Stimulated activated naive CD8-positive, alpha-beta T cell treated with anti-CD3 and anti-CD28 coated beads, Interleukin-15, Interleukin-2, amounts not matched to agents 100 U/mL and 50 U/mL, for 24 hours (primary cell): ENCODE results near the gene GNAI2.

Experiments used
- ATAC-seq: fragments of 150-1000 bp; cut with Tn5 transposase; one replicate; pipeline ENCODE4 v1.10.0; 2021
- DNase-seq: peaks from one replicate; pipeline ENCODE4 v3.0.0; 2021

Gene GNAI2

DNA sequence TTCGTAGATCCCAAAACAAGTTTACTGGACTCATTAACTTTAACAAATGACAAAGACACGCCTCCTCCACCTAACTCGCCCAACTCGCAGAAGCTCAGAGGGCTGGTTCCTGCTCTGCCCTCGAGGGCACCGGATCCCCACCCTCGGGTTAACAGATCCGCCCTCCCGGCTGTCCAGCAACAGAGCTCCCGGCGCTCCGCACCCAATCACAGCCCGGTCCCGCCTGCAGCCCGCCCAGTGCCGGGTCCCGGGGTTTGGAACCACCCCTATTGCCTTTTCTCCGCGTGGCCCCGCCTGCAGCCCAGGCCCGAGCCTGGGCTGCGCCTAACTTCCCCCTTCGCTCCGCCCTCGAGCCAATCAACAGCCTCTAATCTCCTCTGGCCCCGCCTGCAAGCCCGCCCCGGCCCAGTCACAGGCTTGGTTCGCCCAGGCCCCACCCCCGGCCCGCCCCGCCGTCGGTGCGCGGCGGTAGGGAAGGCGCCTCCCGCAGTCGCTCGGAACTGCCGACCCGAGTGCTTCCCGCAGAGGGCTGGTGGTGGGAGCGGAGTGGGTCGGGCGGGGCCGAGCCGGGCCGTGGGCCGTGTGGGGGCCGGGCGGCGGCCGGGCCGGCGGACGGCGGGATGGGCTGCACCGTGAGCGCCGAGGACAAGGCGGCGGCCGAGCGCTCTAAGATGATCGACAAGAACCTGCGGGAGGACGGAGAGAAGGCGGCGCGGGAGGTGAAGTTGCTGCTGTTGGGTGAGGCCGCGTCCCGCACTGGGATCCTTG, at the start of gene GNAI2:
TSS of gene GNAI2 (plus strand) at position 489 of the 768 bp plus-strand sequence. CDS start at position 621, 132 bp downstream.
- peak; percentile 95 for ATAC-seq
- DNase-seq = peak; percentile 99

DNA sequence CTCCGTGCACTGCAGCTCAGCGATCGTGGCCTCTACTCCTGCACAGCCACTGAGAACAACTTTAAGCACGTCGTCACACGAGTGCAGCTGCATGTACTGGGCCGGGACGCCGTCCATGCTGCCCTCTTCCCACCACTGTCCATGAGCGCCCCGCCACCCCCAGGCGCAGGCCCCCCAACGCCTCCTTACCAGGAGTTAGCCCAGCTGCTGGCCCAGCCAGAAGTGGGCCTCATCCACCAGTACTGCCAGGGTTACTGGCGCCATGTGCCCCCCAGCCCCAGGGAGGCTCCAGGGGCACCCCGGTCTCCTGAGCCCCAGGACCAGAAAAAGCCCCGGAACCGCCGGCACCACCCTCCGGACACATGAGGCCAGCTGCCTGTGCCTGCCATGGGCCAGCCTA, 48.3 kb upstream of the GNAI2 start:
- ATAC-seq (no peak), DNase-seq (no peak)

DNA sequence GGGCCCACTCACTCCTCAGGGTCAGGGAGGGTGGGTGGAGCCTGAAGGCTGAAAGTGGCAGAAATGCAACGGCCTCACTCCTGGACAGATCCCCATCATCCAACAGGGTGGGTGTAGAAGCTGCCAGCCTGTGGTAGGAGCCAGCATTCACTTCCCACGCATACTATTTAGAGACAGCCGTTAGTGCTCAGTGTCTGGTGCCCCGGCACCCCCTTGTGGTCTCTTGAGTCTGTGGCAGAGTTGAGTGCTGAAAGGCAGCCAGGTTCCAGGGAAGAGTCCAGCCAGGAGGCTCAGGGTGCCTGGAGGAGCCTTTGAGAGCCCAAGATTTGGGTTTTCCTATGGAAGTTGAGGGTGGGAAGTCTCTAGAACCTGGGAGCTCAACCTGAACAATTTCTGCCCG, 46.7 kb upstream of the GNAI2 start:
- DNase-seq = peak; percentile 52
- peak; percentile 47 for ATAC-seq

DNA sequence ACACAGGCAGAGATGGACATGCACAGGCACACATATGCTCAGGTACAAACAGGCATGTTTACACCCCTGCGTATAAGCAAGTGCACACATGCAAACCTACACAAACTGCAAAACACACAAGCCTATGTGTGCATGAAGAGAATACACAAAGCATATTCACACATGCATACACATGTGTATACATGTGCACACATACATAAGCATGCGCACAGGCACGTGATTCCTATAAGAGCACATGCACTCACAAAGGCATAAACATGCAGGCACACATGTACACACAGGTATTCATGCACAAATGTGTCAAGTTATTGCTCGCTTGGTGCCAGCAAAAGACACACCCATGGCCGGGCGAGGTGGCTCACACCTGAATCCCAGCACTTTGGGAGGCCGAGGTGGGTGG, 46.0 kb upstream of the GNAI2 start:
- DNase-seq (no peak), ATAC-seq (no peak)

DNA sequence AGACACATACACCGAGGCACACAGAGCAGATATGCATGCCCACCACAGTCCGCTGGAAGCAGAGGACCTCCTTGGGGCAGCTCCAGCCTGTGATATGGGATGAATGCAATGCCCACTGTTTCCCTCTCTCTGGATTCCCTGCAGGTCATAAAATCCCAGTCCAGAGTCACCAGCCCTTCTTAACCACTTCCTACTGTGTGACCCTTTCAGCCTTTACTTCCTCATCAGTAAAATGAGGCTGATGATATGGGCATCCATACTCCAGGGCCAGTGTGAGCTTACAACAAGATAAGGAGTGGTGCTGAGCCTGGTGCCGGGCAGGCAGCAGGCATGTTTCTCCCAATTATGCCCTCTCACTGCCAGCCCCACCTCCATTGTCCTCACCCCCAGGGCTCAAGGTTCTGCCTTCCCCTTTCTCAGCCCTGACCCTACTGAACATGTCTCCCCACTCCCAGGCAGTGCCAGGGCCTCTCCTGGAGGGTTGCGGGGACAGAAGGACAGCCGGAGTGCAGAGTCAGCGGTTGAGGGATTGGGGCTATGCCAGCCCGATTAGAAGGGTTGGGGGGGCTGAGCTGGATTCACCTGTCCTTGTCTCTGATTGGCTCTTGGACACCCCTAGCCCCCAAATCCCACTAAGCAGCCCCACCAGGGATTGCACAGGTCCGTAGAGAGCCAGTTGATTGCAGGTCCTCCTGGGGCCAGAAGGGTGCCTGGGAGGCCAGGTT, 44.9 kb upstream of the GNAI2 start, which contains the start of gene GNAT1:
TSS of gene GNAT1 (plus strand) at position 675 of the 725 bp plus-strand sequence. CDS start 116 bp downstream, outside the sequence.
- DNase-seq (no peak), ATAC-seq (no peak)

DNA sequence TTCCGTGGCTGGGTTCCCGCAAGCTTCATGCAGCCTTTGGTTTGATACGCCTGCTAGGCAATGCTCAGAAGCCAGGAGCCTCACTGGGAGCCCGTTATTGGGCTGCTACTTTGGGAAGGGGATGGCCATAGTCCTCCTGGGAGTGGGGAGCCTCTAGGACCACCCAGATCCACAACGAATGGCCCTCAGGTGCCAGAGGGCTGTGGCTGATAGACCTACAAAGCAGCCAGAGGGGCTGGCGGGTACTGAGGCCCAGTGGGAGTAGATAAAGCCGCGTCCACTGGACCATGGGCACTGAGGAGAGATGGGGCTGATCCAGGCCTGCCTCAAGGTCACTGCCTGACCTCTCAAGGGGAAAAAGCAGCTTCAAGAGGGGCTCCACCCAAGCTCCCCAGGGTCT, 43.9 kb upstream of the GNAI2 start:
- no peak for DNase-seq
- ATAC-seq = no peak

DNA sequence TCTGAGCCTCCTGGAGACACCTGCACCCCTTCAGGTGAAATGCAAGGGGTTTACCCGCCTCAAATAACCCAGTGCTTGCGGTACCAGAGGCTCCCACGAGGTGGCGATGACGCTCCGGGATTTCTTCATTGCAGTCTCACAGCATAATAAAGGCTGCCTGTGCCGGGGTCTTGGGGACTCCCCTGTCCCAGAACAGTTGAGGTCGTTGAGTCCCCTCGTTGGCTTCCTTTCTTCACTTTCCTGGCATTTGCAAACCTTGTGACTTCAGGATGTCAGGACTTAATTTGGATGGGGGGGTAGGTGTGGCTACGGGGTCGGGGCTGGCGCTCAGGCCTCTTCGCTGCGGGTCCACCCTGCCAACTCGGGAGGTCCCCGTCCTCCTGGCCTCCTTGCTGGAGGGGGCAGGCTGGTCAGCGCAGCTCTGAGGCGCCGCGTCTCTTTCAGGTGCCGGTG, 43.3 kb upstream of the GNAI2 start:
- ATAC-seq (peak; percentile 54), DNase-seq (peak; percentile 86)

DNA sequence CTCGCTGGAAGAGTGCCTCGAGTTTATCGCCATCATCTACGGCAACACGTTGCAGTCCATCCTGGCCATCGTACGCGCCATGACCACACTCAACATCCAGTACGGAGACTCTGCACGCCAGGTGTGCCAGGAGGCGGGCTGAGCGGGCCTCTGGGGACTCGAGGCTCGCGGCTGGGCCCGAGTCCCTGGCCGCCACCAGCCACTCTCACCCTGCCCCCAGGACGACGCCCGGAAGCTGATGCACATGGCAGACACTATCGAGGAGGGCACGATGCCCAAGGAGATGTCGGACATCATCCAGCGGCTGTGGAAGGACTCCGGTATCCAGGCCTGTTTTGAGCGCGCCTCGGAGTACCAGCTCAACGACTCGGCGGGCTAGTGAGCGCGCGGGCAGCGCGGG, 42.7 kb upstream of the GNAI2 start:
- no peak for DNase-seq
- ATAC-seq = no peak

DNA sequence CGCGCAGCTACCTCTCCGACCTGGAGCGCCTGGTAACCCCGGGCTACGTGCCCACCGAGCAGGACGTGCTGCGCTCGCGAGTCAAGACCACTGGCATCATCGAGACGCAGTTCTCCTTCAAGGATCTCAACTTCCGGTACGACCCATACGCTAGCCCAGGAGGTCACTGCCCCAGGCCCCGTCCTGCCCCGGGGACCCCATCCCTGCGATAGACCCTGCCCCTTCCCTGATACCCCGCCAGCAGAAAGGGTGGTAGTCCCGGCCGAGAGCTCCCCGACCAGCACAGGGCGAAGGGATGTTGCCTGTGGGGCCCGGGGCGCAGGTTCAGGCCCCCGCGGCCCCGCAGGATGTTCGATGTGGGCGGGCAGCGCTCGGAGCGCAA, 42.3 kb upstream of the GNAI2 start:
- ATAC-seq (no peak), DNase-seq (no peak)

DNA sequence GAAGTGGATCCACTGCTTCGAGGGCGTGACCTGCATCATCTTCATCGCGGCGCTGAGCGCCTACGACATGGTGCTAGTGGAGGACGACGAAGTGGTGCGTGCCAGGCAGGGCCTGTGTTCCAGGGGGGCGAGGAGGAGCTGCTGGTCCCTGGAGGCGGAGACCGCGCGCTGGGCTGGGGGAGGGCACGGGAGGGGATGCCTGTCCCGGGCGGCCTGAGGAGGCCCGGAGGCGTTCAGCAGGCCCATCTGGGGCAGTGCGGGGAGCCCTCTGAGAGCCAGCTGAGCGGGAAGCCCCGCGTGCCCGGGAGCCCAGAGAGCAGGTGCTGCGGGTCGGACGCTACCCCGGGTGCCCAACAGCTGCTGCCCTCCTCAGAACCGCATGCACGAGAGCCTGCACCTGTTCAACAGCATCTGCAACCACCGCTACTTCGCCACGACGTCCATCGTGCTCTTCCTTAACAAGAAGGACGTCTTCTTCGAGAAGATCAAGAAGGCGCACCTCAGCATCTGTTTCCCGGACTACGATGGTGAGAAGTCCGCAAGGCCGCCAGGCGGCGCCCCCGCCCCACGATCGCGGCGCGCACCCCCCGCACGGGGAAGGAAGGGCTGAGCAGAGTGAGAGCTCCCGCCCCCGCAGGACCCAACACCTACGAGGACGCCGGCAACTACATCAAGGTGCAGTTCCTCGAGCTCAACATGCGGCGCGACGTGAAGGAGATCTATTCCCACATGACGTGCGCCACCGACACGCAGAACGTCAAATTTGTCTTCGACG, 41.7 kb upstream of the GNAI2 start:
- peak; percentile 70 for ATAC-seq
- peak; percentile 79 for DNase-seq

DNA sequence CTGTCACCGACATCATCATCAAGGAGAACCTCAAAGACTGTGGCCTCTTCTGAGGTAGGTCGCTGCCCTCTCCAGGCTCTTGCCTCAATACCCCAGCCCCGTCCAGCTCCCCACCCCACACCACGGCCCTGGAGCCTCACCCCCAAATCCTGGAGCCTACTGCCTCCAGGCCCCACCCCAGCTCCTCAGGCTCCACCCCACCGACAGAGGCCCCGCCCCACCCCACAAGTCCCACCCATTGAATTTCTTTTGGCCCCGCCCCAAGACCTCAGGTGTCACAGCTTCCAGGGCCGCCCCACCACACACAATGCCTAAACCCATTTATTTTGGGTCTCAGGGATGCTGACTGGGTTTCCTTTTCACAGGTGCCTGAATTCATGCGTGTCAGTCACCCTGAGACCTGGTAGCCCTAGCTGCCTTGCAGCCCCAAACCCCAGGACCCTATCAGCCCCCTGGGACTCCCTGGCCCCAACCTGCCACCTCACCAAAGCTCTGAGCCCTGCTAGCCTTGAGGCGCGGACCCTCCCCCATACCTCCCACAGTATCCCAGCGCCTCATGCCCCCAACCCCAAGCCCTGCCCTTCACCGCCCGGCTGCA, 41.0 kb upstream of the GNAI2 start:
- ATAC-seq (peak; percentile 30), DNase-seq (peak; percentile 45)

DNA sequence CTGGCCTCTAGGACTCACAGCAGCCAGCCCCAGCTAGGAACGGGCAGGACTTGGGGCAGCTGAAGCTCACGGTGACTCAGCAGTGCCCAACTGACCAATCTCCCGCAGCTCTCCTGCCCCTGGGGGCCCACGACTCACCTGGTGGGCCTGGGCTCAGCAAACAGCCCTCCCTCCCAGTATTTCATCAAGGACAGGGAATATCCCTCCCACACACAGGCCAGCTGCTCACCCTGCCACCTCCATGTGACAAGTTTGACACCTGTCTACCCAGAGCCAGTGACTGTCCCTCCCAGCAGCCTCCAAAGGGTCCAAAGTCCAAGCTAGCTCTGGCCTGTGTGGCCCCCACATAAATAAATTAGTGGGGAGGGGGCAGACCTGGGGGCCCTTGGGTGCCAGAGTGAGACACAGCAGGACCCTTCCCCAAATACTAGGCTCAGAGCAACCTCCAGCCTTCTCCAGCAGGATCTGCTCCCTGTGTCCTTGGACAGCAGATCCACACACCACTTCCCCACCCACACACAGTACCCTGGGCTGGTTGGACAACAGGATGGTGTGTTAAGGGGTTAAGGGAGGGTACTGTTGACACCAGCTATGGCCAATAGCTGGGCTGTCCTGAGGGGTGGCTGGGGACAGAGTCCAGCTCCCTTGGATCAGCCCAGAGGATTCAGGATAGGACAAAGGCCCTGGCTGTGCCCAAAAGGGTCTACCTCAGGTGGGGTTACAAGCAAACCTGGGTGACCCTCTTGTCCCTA, 40.3 kb upstream of the GNAI2 start:
- no peak for DNase-seq
- no peak for ATAC-seq

DNA sequence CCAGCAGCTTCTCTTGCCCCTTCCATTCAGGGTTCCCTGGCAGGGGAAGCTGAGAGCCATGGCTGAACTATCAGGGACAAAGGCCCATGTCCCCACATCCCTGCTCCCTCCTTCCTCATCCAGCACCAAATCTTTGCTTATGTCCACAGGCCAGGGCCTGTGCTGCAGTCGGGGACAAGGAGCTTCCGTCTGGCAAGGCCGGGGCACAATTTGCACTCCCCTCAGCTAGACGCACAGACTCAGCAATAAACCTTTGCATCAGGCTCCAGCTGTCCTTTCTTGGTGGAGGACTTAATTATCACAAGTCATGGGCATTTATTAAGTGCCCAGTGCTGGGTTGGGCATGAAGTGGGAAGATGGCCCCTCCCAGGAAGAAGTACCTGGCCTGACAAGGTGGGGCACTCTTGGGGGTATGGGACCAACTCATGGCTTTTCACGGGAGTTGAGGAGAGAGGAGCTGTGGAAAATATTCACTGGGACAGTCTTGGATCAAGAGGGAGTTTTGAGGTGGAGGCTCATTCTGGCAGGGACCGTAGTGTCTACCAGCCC, 39.7 kb upstream of the GNAI2 start:
- DNase-seq = no peak
- no peak for ATAC-seq

DNA sequence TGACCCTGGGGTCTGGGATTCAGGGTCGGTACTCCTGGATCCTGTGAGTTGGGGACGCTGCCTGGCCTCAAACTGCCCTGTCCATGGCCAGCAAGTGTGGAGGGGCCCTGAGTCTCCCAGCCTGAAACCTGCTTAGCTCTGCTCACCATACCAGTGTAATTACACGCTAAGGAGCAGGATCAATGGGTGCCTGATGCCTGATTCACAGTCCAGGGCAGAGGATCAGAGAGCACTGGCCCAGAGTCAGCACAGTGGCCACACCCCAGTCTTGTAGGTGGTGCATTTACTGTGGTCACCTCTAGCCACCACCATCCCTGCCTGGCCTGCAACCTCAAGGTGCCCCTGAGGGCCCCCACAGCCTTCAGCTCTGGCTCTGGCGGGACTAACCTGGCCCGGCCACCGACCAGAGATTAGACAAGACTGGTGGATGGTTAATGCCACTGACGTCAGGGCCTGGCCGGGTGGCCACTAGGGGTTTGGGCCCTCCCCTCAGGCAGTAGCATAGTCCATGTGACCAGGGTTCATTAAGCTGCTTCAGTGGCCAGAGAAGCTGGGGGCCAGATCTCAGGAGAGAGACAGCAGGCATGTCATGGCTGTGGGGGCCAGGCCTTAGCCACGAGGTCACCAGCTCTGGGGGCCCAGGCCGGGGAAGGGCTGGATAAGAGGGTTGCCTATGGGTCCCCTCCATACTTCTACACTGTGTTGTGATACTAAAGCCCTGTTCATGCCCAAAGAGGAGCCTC, 34.3 kb upstream of the GNAI2 start:
- no peak for ATAC-seq
- DNase-seq = no peak

DNA sequence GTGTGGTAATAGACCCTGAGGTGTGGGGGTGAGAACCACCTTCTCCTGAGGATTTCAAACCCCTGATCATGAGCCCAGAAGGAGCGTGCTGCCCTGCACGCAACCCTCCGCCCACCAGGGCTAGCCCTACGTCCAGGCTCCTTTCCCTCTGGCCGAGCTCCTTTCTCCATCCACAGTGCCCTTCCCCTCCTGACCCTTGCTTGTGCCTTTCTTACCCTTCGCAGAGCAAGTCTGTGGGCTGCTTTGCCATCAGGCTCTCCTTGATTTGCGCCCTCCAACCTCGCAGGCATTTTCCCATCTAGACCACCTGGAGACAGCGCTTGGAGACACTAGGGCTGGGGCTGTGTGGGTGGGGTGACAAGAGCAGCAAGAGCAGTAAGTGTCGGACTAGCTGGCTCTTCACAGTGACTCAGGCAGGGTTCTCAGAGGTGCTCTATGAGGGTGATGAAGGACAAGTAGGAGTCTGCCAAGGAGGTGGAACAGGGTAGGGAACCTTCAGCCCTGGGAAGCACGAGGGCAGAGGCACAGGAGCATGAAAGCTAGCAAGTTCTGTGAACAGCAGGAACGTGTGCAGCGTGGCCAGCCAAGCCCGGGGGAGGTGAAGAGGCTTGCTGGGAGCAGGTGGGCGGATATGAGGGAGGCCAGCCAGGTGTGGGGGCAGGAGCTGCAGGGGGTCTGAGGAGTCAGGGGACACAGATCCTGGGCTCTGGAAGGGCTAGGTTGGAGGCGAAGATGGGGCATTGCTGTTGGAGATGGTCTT, 33.5 kb upstream of the GNAI2 start:
- no peak for DNase-seq
- no peak for ATAC-seq

DNA sequence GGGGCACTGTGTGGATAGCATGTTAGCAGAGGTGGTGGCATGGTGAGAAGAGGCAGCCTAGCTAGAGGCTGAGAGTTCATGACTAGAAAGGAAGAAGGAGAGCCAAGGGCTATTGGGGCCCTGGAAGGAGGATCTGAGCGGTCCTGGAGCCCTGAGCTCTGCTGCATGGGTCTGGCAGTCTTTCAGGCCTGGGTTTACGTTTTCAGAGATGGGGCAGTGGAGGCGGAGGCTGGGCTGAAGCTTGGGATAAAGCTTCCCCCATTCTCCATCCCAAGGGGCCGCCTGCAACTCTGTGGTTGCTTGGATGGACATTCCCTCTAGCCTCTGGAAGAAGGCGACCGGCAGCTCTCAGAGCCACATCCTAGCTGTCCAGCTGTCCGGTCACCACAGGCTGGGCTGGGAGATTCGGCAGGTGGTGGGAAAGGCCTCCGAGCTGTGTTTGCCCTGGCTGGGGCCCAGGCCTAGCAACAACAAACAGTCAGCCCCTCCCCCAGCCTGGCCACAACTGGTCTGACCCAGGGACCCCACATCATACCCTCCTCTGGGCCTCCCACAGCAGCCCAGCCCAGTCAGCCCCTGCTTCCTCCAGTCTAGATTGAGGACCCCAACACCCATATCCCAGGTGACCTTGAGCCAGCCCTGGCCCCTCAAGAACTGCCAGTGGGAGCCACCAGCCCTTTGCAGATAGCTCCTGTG, 32.7 kb upstream of the GNAI2 start:
- DNase-seq = no peak
- ATAC-seq = no peak

DNA sequence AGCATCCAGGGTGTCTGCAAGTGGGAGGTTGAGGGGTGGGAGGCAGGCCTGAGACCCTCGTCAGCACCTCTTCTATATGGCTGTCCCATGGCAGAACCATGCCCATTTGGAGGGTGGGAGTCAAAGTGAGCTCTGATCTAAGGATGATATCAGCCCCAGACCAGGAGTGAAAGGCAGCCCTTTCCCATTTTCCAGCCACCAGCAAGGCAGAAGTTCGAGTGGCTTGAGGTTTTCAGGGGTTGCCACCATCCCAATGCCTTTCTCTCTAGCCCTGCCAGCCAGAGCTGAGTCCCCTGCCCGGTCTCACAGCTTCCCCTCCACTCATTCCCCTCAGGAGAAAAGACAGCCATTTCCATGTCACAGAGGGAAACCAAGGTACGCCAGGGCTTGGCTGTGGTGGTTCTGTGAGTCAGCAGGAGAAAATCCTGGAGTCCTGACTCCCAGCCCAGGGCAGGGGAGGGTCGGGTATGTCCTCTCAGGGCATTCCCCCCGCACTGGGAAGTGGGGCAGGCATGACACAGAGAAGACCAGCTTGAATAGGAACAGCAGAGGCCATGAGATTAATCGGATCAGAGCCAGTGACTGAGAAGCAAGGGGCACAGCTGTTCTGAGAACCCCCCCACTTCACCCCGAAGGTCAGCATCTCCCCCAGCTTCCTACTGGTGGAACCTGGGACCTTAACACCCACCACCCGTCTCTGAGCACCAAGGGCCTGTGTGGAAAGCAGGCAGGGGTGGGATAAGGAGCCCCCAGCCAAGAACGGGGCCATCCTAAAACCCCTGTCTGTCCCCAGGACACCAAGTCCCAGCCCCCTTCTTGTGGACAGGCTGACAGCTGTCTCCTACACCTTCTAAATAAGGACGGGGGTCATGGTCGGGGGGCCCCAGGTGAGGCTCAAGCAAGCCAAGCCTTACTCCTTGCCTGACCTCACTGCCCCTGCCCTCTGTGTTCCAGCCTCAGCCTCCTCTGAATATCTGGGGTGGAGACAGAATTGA, 31.9 kb upstream of the GNAI2 start:
- DNase-seq (no peak), ATAC-seq (no peak)
